GM12873 (cell line): ENCODE data around the gene STK10.

Source experiments
- TF ChIP-seq, protein P1 (sequence below): IDR thresholded peaks from 2 replicates; pipeline ENCODE4 v1.5.1; 2012; ENCODE audit warnings: low read depth, mild to moderate bottlenecking, moderate library complexity, low read length, control low read depth; ENCODE audit not compliant: insufficient read depth; ENCODE audit errors: missing control alignments

Gene STK10

DNA sequence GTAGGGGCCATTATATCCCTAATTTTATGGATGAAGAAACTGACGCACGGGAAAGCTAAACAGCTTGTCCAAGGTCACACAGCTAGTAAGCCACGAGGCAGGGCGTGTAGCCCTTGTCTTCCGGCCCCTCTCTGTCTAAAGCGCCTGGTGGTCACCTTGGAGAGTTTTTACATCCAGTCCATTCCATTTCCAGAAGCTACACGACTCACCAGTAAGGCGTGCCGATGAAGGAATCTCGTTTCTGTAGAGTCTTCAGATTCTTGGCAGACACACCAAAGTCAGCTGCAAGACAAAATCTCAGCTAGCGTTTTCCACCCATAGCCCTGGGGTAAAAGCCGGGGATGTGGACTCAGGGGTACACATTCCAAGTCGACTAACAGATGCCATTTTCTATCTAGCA is 80.5 kb downstream of the STK10 start:
- TF ChIP-seq, protein P1, sequence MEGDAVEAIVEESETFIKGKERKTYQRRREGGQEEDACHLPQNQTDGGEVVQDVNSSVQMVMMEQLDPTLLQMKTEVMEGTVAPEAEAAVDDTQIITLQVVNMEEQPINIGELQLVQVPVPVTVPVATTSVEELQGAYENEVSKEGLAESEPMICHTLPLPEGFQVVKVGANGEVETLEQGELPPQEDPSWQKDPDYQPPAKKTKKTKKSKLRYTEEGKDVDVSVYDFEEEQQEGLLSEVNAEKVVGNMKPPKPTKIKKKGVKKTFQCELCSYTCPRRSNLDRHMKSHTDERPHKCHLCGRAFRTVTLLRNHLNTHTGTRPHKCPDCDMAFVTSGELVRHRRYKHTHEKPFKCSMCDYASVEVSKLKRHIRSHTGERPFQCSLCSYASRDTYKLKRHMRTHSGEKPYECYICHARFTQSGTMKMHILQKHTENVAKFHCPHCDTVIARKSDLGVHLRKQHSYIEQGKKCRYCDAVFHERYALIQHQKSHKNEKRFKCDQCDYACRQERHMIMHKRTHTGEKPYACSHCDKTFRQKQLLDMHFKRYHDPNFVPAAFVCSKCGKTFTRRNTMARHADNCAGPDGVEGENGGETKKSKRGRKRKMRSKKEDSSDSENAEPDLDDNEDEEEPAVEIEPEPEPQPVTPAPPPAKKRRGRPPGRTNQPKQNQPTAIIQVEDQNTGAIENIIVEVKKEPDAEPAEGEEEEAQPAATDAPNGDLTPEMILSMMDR = no peak

GRCh38 chr5:172106511-172107356 is 81.3 kb downstream of the STK10 start:
- TF ChIP-seq, protein P1 = peak; percentile 94

DNA sequence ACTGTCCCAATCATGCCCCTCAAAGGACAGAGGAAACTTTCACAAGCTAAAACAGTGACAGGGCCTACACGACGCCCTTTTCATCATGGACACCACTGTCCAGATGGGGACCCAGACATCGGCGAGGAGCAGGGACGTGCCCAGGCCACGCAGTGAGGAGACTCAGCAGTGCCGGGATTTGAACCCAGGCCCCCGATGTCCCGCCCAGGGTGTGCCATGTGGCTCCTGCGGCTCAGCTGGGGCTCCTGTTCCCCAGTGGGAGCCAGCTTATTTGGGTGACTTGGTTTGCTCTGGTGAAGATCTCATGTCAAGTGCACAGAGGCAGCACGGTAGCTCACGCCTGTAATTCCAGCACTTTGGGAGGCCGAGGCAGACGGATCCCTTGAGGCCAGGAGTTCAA is 82.2 kb downstream of the STK10 start:
- TF ChIP-seq, protein P1 = no peak

DNA sequence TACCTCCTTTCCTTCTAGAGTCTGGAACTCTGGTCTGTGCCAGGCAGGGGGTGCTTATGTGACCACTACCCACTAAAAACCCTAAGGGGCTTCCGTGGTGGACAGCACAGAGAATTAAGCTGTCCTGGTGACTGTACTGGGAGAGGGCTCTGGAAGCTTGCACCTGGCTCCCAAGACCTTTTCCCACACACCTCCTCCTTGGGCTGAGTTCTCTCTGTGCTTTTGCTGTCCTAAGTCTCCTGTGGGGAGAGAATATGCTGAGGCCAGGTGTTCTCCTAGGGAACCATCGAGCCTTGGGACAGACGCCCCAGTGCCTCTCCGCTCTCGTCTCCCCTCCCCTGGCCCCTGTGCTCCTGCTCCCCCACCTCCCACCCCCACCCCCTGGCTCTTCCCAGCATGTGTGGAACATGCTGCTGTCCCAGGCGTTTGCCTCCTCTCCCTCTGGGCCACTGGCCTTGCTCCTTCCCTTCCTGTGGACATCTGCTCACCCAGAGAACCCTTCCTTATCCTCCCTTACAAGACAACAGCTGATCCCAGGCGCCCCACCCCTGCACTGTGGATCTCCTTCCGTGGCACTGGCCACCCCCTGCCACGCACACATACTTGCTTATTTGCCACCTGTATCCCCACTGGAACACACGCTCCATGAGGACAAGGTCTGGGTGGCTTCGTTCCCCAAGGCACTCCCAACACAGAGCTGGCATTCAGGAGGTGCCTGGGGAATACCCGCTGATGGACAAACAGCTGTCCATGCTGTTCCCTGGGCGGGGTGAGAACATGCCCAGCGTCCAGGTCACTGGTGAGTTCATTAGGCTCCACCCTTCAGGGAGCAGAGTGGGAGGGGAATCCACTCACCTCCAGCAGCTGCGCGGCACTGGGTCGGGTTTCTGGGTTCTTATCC is 83.0 kb downstream of the STK10 start:
- TF ChIP-seq, protein P1 = no peak

GRCh38 chr5:172104021-172104420 is 84.0 kb downstream of the STK10 start:
- TF ChIP-seq, protein P1 = no peak

- TF ChIP-seq, protein P1 = no peak
Measured at GRCh38 chr5:172102913-172103626, 85.0 kb downstream of the STK10 start.
